Glomerular endothelial cell (primary cell): ENCODE data around the gene TSSC4. TPM values are rescaled to one million over a fixed set of nuclear protein-coding genes. Genes with fewer than 3 reads are reported as not detected.
"Not testable (repeated sequence)": the region's sequence is repeated elsewhere in the genome, so short reads cannot be mapped to it uniquely, and the experiment has no call there.

Source experiments
- DNase-seq: peaks from one replicate; pipeline ENCODE4 v3.0.0-alpha.2; 2011; ENCODE audit warnings: low read depth, low spot score; ENCODE audit errors: extremely low read depth
- total RNA-seq: library from RNA; depleted of rRNA; stranded (reverse); fragments of >200 nt; gene quantifications from 2 replicates; pipeline ENCODE4 v1.2.3, GENCODE V29; 2015

The TSSC4 gene
- 38.9 and 51.0 TPM in 2 replicates for total RNA-seq

DNA sequence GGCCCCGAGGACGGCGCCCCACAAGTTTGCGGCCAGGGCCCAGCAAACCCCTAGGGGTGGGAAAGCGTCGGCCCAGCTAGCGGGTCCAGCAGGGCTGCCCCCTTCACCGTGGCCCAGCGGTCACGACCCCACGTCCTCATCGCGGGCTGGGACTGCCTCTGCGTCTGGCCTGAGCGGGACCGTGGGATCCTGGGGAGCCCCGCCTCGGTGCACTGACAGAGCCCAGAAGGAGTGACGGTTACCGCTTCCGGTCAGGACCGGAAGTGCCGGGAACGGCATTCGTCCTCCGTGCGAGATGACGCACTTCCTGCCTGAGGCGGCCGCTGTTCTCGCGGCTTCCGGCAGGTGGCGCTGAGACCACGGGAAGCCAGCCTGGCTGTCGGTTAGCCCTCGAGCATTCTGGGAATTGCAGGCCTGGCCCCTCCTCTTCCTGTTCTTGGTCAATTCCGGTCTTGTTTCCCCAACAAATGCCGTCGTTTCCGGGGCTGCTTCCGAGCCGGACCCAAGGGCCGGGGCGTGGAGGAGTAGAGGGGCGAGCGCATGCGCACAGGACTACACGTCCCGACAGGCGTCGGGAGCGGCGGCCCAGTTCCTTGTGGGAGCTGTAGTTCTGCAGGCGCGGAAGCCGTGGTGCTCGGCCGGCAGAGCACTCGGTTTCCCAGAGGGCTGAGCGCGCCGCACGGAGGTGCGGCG is at the start of gene TSSC4:
Gene TSSC4 (plus strand): TSS at position 682 of the 693 bp plus-strand sequence. CDS start 1,884 bp downstream, outside the sequence.
- DNase-seq, result peak; percentile 96

DNA sequence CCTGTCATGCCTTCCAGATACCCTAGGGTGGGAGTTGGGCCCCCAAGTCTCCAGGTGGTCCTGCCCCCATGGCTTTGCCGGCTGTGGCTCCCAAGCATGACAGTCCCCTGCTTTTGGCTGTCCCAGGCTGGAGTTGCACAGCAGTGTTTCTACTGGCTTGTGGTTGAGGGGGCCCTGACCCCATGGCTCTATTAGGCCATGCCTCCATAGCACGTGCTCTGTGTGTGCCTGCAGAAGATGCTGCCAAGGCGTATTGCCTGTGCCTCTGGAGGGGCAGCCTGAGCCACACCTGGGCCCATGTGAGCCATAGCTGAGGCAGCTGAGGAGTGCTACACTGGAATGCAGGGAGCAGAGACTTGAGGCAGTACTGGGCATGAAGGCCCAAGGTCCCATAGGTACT is 48.8 kb upstream of the TSSC4 start:
- no peak for DNase-seq

DNA sequence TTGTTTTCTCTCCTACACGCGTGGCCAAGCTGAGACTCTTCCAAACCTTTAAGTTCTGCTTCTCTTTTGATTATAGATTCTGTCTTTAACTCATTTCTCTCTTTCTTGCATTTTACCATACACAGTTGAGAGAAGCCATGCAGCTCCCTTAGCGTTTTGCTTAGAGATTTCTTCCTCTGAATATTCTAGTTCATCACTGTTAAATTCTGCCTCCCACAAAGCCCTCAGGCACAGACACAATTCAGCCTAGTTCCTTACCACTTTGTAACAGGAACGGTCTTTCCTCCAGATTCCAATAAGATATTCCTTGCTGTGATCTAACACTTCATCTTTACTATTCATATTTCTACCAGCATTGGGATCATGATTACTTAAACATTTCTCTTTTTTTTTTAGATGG is 48.1 kb upstream of the TSSC4 start:
- no peak for DNase-seq

DNA sequence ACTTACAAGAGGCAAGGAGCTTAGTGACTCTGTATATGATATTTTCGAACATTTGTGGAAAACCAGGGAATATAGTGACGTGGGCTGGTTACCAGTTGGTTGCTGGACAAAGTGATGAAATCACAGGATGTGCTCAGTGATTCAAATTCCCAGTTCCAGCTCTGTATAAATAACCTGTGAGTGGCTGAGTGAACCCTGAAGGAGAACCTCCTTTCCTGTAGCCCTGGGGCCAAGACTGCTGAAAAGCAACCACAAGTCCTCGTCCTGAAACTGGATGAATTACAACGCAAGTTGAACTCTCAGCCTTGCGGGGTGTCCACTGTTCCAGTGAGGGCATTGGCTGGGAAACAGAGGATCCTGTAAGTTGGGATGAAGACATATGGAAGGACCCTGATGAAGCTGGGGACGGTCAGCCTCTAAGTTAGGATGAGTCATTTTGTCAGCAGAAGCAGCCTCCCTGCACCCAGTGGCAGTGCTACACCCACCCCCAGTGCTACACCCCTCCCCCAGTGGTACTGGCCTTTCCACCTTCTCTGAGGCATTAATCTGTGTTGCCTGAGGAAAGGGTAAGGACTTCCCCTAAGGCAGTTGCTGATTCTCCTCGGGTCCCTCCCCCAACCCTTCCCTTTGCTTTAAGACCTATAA is 45.4 kb upstream of the TSSC4 start:
- no peak for DNase-seq

DNA sequence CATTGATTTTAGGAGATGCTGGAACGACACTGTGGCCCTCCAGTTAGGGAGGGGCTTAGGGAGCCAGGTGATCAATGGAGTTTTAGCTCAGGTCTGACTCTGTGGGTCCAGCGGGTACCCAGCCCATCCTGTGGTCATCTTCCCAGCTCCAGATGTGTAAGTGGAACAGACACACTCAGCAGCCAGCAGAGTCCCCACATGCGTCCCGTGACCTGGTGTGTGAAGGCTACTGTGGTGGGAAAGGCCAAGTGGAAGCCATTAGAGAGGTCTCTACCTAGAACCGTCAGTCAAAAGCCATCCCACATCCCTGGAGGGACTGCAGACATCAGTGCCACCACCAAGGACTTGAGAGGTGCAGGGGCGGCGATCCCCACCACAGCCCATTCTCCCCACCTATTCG is 43.3 kb upstream of the TSSC4 start:
- no peak for DNase-seq

DNA sequence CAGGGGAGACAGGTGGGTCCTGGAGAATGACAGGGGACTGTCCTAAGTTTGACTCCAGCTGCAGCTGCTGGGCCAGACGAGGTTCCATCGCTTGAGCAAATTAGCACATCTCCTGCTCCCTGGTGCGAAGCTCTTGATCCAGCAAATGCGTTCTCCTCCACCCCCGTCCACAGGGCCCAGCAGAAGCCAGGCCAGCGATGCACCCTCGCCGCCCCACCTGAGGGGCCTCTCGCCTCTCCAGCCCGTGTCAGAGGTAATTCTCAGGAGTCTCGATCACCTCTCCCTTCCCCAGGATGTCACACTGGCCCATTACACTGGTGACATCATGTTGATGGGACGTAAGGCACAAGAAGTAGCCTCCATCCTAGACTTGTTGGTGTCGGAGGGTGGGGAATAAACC is 42.9 kb upstream of the TSSC4 start:
- DNase-seq, result not testable (repeated sequence)

DNA sequence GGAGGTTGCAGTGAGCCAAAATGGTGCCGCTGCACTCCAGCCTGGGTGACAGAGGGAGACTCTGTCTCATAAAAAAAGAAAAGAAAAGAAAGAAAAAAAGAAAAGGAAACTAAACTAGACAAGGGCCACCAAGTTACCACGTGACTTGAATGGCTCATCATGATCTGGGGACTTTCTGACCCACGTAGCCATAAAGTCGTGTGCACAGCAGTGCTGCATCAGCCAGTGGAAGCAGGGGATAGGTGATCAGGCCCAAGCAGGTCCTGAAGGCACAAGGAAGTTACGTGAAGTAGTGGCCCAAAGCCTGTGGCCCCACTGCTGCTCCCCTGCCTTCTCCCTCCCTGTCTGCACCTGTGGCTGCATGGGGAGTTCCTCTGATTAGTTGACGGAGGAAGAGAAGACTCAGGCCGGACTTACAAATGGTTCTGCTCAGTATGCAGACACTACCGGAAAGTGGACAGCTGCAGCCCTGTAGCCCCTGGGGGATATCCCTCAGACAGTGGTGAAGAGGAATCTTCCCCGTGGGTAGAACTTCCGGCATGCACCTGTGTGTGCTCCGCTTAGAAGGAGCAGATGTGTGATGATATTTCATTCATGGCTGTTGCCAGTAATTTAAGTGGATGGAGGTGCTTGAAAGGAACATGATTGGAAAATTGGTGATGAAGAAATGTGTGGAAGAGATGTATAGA is 41.7 kb upstream of the TSSC4 start:
- DNase-seq, result no peak

DNA sequence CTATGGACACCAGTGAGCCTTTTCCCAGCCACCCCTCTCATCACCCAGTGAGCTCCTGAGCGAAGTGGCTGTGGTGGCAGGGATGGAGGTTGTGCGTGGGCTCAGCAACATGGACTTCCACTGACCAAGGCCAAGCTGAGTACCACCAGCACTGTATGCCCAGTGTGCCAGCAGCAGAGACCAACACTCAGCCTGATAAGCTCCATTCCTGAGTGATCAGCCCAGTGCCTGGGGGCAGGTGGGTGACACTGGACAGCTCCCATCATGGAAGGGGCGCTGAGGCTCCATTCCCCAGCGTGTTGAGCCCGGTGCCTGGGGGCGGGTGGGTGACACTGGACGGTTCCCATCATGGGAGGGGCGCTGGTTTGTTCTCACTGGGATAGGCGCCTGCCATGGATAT is 41.0 kb upstream of the TSSC4 start:
- no peak for DNase-seq

DNA sequence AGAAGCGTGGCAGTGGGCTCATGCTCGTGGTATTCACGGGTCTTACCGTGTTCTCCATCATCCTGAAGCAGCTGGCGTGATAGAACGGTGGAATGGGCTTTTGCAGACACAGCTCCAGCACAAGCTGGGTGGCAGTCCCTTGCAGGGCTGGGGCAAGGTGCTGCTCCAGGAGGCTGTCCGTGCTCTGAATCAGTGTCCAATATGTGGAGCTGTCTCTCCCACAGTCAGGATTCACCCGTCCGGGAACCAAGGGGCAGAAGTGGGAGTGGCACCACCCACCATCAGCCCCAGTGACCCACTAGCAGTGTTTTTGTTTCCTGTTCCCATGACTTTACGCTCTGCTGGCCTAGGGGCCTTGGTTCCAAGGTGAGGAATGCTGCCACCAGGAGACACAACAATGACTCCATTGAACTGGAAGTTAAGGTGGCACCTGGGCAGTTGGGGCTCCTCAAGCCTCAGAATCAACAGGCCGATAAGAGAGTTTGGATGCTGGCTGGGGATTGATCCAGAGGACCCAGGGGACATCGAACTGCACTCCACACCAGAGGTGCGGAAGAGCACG is 40.4 kb upstream of the TSSC4 start:
- no peak for DNase-seq

DNA sequence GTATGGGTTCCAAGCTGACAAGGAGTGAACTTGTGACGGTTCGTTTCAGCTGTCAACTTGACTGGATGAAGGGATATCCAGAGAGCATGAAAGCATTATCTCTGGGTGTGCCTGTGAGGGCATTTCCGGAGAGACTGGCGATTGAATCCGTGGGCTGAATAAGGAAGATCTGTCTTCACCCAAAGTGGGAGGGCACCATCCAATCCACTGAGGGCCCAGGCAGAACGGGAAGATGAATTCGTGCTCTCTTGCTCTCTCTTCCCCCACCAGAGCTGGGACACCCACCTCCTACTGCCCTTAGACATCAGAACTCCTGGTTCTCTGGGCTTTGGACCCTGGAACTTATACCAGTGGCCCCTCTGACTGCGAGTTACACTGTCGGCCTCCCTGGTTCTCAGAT is 39.0 kb upstream of the TSSC4 start:
- no peak for DNase-seq

DNA sequence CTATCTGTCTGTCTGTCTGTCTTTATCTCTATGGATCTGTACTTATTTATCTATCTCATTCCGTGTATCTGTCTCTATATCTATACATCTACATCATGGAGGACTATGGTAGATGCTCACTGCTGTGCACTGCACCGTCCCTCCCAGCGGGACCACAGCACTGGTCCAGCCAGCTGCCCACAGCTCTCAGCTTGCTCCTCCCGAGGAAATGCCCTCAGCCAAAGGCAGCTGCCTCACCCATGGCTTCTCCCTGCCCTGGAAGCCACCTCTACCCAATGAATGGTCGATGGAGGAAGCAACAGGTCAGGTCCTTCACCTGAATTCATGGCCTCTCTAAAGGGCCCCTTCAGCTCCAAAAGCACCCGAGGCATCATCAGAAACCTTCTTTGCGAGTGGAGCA is 38.1 kb upstream of the TSSC4 start:
- no peak for DNase-seq

DNA sequence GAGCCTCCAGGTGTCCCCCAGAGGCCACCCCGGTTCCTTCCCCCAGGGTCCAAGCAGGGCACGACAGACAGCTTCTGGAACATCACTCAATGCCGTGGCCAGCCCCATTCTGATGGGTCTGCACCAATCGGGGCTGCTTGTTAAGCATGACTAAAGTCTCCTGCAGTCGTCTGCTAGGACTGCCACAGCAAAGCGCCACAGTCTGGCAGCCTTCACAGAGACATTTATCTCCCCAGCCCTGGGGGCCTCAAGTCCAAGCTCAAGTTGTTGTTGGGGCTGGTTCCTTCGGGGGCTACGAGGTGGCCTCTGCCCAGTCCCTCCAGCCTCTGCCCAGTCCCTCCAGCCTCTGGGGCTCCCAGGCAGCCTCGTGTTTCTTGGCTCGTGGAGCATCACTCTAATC is 37.4 kb upstream of the TSSC4 start:
- no peak for DNase-seq

DNA sequence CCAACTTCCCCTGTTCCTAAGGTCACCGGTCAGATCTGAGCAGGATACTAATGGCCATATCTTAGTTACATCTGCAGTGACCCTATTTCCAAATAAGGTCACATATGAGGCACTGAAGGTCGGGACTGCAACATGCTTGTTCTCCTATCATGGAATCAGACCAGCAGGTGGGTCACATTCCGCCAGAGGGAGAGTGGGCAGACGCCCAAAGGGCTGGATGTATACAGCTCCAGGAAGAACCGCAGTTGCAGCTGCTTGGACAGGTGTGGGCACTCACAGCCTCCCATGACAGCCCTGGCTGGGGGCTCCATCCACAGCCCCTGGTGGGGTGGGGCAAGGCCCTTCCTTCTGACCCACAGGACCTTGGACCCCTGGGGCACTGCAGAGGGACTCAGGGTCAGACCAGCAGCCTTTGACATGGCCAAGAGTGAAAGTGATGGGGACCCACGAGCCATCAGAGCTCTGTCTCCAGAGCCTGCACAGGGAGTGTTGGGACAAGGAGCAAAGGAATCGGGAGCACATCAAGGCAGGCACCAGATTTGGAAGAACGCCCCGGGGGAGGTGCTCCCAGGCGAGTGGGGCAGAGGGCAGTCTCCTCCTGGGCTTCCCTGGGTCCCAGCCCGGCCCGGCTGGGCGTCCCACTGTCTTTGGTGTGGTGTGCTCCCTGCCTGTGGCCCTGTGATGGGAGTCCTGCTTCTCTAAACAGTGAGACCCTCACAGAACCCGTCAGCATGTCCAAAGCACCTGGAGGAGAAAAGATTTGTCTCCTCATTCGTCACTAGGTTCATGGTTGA is 36.8 kb upstream of the TSSC4 start:
- DNase-seq, result no peak

DNA sequence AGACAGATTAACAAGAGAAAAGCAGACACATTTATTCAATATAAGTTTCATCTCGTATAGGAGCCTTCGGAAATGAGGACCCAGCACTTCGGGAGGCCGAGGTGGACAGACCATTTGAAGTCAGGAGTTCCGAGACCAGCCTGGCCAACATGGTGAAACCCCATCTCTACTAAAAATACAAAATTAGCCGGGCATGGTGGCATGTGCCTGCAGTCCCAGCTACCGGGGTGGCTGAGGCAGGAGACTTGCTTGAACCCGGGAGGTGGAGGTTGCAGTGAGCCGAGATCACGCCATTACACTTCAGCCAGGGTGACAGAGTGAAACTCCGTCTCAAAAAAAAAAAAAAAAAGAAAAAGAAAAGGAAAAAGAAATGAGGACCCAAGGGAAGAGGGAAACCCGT is 36.2 kb upstream of the TSSC4 start:
- not testable (repeated sequence) for DNase-seq

DNA sequence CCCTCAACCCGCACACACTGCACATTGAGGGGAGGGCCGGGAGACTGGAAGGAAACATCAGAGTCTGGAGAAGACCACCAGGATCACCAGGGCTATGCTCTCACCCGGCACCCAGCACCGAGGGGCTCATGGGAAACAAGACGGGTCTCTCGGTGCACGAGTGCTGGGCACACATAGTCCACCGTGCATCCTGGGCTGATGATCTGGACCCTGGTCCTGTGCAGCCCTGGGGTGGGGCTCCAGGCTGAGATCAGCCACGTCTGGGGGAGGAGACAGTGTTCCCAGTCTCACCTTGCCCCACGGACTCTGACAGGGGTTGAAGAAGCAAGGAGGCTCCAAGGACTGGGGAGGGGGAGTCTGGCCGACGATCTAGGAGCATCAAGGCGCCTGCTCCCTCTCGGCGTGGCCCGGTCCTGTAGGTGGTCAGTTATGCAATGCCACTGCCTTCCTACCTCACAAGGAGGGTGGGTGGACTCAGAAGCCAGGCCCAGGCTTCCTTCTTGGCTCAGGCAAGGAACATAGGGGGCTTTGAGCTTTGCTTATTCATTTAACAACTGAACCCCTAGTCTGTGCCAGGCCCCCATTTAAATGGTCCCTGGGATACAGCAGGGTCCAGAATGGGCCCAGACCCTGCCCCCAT is 34.9 kb upstream of the TSSC4 start:
- DNase-seq, result no peak

DNA sequence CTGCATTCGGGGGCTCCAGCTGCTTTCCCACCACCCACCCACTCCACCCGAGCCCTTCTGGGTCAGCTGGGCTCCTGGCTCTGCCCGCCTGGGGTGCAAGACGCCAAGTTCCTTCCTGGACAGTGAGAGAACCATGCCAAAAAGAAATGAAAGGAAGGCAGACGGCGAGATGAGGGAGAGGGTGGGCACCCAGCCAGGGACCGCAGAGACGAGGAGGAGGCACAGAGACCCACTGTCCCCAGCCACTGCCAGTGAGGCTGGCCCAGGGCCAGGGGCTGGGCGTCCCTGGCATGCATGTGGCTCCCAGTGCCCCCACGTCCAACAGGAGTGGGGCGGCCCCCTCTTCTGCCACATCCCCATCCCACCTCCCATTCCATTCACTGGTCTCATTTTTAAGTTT is 34.3 kb upstream of the TSSC4 start:
- no peak for DNase-seq

DNA sequence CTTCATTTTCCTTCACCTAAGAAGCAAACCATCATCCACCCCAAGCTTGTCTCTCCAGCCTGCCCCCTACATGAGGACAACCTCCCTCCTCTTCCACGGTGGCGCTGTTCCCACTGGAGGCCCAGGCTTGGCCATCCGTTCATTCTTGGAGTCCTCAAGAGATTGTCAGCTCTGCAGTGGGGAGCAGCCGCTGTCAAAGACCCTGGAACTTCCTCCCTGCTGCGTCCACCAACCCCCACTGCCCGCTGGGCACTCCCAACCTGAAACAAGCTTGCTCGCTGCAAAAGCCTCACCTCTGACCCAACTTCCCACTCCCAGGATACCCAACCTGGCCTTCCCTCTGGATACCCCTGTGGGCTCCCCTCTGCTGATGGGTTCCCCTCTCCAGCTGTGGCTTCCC is 33.8 kb upstream of the TSSC4 start:
- no peak for DNase-seq

DNA sequence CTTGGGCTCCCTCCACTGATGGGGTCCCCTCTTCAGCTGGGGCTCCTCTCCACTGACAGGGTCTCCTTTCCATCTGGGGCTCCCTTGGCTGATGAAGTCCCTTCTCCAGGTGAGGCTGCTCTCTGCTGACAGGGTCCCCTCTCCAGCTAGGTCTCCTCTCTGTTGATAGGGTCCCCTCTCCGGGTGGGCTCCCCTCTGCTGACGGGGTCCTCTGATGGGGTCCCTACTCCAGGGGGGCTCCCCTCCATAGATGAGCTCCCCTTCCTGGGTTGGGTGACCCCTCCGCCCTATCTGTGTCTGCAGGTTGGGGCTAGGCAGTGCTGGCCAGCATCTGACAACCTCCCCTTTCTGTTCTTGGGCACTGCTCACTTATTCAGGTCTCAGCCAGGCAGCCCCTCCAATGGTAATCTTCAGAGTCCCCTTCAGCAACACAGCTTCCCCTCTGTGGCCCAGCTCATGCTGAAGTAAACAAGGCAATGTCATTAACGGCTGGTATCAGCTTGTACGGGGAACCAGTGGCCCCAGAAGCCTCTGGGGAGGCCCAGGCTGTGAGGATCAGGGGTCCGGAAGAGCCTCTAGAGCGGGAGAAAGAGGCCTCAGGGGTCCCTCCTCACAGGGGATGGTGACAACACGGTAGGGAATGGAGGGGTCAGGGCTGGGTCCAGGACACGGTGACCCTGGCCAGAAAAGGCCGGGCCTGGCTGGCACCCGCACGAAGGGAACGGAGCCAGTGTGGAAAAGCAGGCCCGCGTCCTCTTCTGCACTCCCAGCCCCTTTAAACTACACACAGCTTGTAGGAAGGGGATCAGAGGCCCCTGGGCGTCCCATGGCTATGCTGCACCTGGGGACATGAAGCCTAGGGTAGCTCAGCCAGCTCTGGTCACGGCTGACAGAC is 33.0 kb upstream of the TSSC4 start:
- no peak for DNase-seq

DNA sequence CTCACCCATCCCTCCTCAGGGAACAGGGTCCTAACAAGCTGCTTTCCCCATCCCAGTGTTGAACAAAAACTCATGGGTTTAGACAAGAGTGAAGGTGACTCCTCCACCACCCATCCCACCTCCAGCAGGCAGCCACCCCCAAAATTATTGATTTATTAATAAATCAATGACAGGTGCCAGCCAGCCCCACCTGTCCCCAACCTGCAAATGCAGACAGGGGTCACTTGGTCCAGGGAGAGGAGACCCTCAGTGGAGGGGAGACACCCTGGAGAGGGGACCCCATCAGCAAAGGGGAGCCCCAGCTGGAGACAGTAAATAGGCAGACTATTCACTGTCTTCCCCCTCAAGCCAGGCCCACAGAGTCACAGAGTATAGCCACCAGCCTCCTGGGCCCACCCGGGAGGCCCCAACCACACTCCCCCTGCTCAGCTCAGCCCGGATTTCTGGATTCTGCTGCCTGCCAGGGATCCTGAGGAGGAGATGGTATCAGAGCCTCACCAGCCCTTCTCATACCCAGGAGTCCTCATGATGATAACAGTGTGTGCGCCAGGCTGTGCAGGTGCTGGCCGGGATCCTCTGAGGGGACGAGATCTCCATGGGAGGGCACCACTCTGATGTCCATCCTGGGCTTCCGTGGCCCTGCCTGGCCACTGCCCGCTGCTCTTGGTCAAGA is 32.2 kb upstream of the TSSC4 start:
- DNase-seq, result no peak
